Keratinocyte (primary cell): Measurements from ENCODE around the gene RRBP1. TPM values are rescaled to one million over a fixed set of nuclear protein-coding genes. Genes with fewer than 3 reads are reported as not detected.
"Not testable (repeated sequence)": the region's sequence is repeated elsewhere in the genome, so short reads cannot be mapped to it uniquely, and the experiment has no call there.

ENCODE experiments used
- DNase-seq: peaks from one replicate; pipeline ENCODE4 v3.0.0-alpha.2; 2011; ENCODE audit warnings: low read depth, missing footprints, low spot score
- FAIRE-seq: peaks from 2 replicates; lab custom pipeline; 2011; peaks lifted over from hg19 to GRCh38; lab: Jason Lieb, UNC
- H2AFZ ChIP-seq: 2 replicates; pipeline ENCODE4 v1.6.0; 2012; ENCODE audit warnings: low read length, control low read depth, inconsistent platforms; ENCODE audit not compliant: control insufficient read depth
- H3K27ac ChIP-seq: 2 replicates; pipeline ENCODE4 v1.5.1; 2011; ENCODE audit warnings: low read length; ENCODE audit not compliant: control insufficient read depth, insufficient read depth
- H3K27me3 ChIP-seq: 3 replicates; pipeline ENCODE4 v1.6.0; 2011; ENCODE audit warnings: low read length; ENCODE audit not compliant: control insufficient read depth, insufficient read depth; ENCODE audit errors: extremely low read depth
- H3K36me3 ChIP-seq, 2 experiments: 2 replicates in 1 of 2; 3 replicates in 1 of 2; pipeline ENCODE4 v1.5.1; 2011; ENCODE audit warnings: low read length in 2 of 2, mild to moderate bottlenecking in 1 of 2; ENCODE audit not compliant: control insufficient read depth in 2 of 2, insufficient read depth in 2 of 2; ENCODE audit errors: extremely low read depth in 1 of 2
- H3K4me1 ChIP-seq: 3 replicates; pipeline ENCODE4 v1.5.1; 2011; ENCODE audit warnings: low read length; ENCODE audit not compliant: control insufficient read depth, insufficient read depth; ENCODE audit errors: extremely low read depth
- H3K4me2 ChIP-seq: 3 replicates; pipeline ENCODE4 v1.6.0; 2011; ENCODE audit warnings: low read depth, low read length; ENCODE audit not compliant: control insufficient read depth, insufficient read depth; ENCODE audit errors: extremely low read depth
- H3K4me3 ChIP-seq, 3 experiments: fragments of 200-600 bp in 1 of 3; sonication (generic) in 1 of 3; 2 replicates in 2 of 3; 3 replicates in 1 of 3; pipeline ENCODE4 v1.5.1; 2011 to 2016; ENCODE audit warnings: low read length in 3 of 3, mild to moderate bottlenecking in 3 of 3, control low read depth in 2 of 3, inconsistent platforms in 1 of 3, low read depth in 1 of 3, mixed read lengths in 1 of 3, mixed run types in 1 of 3, moderate library complexity in 1 of 3; ENCODE audit not compliant: control insufficient read depth in 2 of 3, insufficient read depth in 2 of 3; ENCODE audit errors: extremely low read depth in 1 of 3
- H3K79me2 ChIP-seq: 2 replicates; pipeline ENCODE4 v1.6.0; 2012; ENCODE audit warnings: low read length; ENCODE audit not compliant: control insufficient read depth, insufficient read depth
- H3K9ac ChIP-seq: 3 replicates; pipeline ENCODE4 v1.6.0; 2011; ENCODE audit warnings: low read length; ENCODE audit not compliant: control insufficient read depth, insufficient read depth; ENCODE audit errors: extremely low read depth
- H3K9me1 ChIP-seq: 3 replicates; pipeline ENCODE4 v1.6.0; 2011; ENCODE audit warnings: low read length; ENCODE audit not compliant: control insufficient read depth, insufficient read depth; ENCODE audit errors: extremely low read depth
- H3K9me3 ChIP-seq: 2 replicates; pipeline ENCODE4 v1.5.1; 2012; ENCODE audit warnings: low read depth, low read length; ENCODE audit not compliant: control insufficient read depth
- H4K20me1 ChIP-seq: 3 replicates; pipeline ENCODE4 v1.6.0; 2011; ENCODE audit warnings: low read length; ENCODE audit not compliant: control insufficient read depth, insufficient read depth; ENCODE audit errors: extremely low read depth
- EZH2 ChIP-seq: IDR thresholded peaks from one replicate; pipeline ENCODE4 v1.6.1; 2012; ENCODE audit warnings: inconsistent platforms, mild to moderate bottlenecking, low read length, moderate library complexity
- dilution Hi-C: fragments of 300-500 bp; cut with MboI; formaldehyde crosslinking; loops from one replicate; pipeline ENCODE4 v1.7.0; 2020; ENCODE audit warnings: low sequenced_read_pairs; ENCODE audit not compliant: extremely low pct_ligation_motif_present
- polyA plus RNA-seq, 5 experiments: library from polyadenylated mRNA; depleted of rRNA in 3 of 5; stranded (reverse) in 3 of 5; stranded (forward) in 1 of 5; unstranded in 1 of 5; fragments of >200 nt; gene quantifications; 1 replicate in 1 of 5; 2 replicates in 3 of 5; 3 replicates in 1 of 5; pipeline versions ENCODE4 v1.2.1 to v1.2.3, GENCODE V29; 2011 to 2012; ENCODE audit warnings: missing spikeins in 2 of 5, low read depth in 1 of 5, low replicate concordance in 1 of 5
- TF ChIP-seq, protein P1 (sequence below), 3 experiments: IDR thresholded peaks in 1 of 3; conservative IDR thresholded peaks in 1 of 3; optimal IDR thresholded peaks in 1 of 3; 2 replicates in 2 of 3; 3 replicates in 1 of 3; pipeline versions ENCODE3 to v1.5.1; 2011; ENCODE audit warnings: low read length in 3 of 3, mild to moderate bottlenecking in 3 of 3, moderate library complexity in 2 of 3, control low read depth in 1 of 3, inconsistent platforms in 1 of 3; ENCODE audit not compliant: insufficient read depth in 2 of 3; ENCODE audit errors: extremely low read depth in 1 of 3

Gene RRBP1
- polyA plus RNA-seq, 1 donor (not counting 4 experiments of a cell fraction or from before 2014, with no cell fraction given), result 43.9 TPM

DNA sequence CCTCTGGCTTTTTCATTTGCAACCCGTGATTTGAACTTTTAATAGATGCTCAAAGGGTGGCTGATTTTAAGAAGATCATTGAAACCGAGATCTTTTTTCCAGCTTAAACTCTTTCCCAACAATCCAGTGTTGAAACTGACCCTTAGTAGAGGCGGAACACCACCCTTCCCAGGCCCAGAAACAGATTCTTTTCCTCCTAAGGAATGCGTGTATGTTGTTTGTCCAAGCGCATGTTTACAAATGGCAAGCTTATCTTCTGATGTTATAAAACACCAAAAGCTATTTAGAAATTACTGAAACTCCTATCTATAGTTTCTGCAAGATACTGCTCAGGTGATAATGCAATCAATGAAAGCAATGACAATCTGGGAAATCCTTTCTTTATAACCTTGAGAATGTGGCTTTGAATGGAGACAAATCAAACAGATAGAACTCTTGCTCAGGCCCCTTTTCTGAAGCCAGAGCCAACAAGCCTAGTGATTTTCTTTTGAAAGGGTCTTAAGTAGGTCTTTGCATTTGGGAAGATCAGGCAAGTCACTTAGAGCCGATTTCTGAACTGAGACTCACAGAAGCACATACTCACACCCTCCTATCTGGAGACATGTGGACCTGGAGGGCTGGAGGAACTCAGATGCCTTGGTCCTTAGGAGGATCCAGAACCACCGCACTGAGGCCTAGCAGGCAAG, 26.8 kb upstream of the RRBP1 start:
- Histone ChIP-seq H4K20me1 (no peaks in the 10 kb centered on the region), H3K9ac (no peak overlapping the region), H3K9me3 (no peaks in the 10 kb centered on the region), H3K4me1 (no peaks in the 10 kb centered on the region), H2AFZ (no peak overlapping the region), H3K4me3 (no peak overlapping the region), H3K27ac (no peak overlapping the region), H3K4me2 (no peak overlapping the region), H3K27me3 (no peaks in the 10 kb centered on the region), H3K9me1 (no peaks in the 10 kb centered on the region), H3K36me3 (no peaks in the 10 kb centered on the region), H3K79me2 (no peaks in the 10 kb centered on the region)
- TF ChIP-seq EZH2, result no peak
- TF ChIP-seq, protein P1, sequence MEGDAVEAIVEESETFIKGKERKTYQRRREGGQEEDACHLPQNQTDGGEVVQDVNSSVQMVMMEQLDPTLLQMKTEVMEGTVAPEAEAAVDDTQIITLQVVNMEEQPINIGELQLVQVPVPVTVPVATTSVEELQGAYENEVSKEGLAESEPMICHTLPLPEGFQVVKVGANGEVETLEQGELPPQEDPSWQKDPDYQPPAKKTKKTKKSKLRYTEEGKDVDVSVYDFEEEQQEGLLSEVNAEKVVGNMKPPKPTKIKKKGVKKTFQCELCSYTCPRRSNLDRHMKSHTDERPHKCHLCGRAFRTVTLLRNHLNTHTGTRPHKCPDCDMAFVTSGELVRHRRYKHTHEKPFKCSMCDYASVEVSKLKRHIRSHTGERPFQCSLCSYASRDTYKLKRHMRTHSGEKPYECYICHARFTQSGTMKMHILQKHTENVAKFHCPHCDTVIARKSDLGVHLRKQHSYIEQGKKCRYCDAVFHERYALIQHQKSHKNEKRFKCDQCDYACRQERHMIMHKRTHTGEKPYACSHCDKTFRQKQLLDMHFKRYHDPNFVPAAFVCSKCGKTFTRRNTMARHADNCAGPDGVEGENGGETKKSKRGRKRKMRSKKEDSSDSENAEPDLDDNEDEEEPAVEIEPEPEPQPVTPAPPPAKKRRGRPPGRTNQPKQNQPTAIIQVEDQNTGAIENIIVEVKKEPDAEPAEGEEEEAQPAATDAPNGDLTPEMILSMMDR (optimal IDR thresholded peaks at IDR 0.05 in 1 of 3, IDR thresholded peaks at IDR 0.05 in 1 of 3, conservative IDR thresholded peaks at IDR 0.05 in 1 of 3; ENCODE audit: extremely low read depth in 1 of 3, insufficient read depth in 2 of 3, low read length in 3 of 3), result no peak
- dilution Hi-C loops, result no loop called here
- DNase-seq, result no peak
- FAIRE-seq, result no peak

DNA sequence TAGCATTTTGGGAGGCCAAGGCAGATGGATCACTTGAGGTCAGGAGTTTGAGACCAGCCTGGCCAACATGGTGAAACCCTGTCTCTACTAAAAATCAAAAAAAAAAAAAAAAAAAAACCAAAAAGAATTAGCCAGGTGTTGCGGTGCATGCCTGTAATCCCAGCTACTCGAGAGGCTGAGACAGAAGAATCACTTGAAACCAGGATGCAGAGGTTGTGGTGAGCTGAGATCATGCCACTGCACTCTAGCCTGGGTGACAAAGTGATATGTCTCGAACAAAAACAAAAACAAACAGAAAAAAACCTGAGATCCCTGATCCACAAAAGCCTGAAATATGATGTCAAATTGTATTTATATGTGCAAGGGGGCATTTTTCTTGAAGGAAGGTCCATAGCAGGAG, 25.9 kb upstream of the RRBP1 start:
- H3K4me2 ChIP-seq, H3K9me3 ChIP-seq, H3K4me1 ChIP-seq, H3K36me3 ChIP-seq, H3K4me3 ChIP-seq, H3K27ac ChIP-seq, H3K9me1 ChIP-seq, H3K27me3 ChIP-seq, H4K20me1 ChIP-seq, dilution Hi-C loops, H3K9ac ChIP-seq, FAIRE-seq, H2AFZ ChIP-seq, H3K79me2 ChIP-seq, DNase-seq: not testable (repeated sequence)

DNA sequence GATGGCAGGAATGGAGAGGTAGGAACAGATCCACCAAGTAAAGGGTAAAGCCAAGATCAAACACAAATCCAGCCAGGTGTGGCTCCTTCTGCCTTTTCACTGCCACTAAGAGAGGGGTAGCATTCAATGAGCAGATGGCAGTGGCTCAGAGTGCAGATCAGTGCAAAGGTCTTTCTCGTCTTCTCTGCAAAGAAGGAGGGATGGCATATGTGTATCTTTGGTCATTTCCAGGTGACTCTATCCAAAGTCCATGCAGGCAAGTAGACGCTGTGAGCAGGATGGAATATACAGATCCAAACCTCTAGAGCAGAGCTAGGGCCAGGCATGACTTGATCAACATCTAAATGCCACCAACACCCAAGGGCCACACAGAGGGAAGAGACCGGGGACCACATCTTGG, 24.6 kb upstream of the RRBP1 start:
- Histone ChIP-seq H3K9ac (no peak overlapping the region), H3K9me1 (no peaks in the 10 kb centered on the region), H3K4me1 (no peaks in the 10 kb centered on the region), H3K4me2 (no peak overlapping the region), H4K20me1 (no peaks in the 10 kb centered on the region), H3K27ac (no peak overlapping the region), H3K27me3 (no peaks in the 10 kb centered on the region), H2AFZ (no peak overlapping the region), H3K9me3 (no peaks in the 10 kb centered on the region), H3K36me3 (no peaks in the 10 kb centered on the region), H3K79me2 (no peaks in the 10 kb centered on the region), H3K4me3 (no peak overlapping the region)
- TF ChIP-seq EZH2, result no peak
- TF ChIP-seq, protein P1 (optimal IDR thresholded peaks at IDR 0.05 in 1 of 3, IDR thresholded peaks at IDR 0.05 in 1 of 3, conservative IDR thresholded peaks at IDR 0.05 in 1 of 3; ENCODE audit: extremely low read depth in 1 of 3, insufficient read depth in 2 of 3, low read length in 3 of 3), result no peak
- FAIRE-seq, result no peak
- dilution Hi-C loops, result no loop called here
- DNase-seq, result no peak
